Effector CD8-positive, alpha-beta T cell (primary cell): ENCODE measurements around the gene ZIC2.
"Not testable (repeated sequence)": the region's sequence is repeated elsewhere in the genome, so short reads cannot be mapped to it uniquely, and the experiment has no call there.

Experiments
- DNase-seq: peaks from one replicate; lab custom pipeline; 2025; lab: John Stamatoyannopoulos, UW
- total RNA-seq, 4 experiments: gene quantifications; one replicate each; lab custom pipeline; 2026; lab: John Stamatoyannopoulos, UW

The ZIC2 gene
- total RNA-seq: 0 to 0.54 (median 0.22) reads per million in 4 experiments

DNA sequence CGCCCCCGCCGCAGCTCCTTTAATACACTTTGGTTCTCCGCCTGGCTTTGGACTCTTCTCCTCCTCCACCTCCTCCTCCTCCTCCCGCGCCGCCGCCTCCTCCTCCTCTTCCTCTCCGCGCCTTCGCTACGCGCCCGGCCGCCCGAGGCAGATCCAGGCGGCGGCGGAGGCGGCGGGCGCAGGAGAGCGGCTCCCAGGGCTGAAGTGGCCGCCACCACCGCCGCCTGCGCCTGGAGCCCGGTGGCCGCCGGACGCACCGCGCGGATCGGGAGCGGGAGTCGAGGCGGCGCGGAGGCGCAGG, at the start of gene ZIC2:
Gene ZIC2, plus strand, starts transcription at position 50 of the 301 bp plus-strand sequence. CDS start 281 bp downstream, outside the sequence.
- no peak for DNase-seq

DNA sequence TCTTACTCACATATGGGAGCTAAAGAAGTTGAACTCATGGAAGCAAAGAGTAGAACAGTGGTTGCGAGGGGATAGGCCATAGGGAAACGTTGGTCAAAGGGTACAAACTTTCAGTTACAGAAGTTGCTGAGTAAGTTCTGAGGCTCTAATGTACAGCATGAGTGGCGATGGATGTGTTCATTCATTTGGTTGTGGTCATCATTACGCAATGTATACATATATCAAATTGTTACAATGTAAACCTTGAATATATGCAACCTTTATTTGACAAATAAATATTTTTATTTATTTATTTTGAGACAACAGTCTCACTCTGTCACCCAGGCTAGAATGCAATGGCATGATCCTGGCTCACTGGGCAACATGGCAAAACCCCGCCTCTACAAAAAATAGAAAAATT, 48.7 kb upstream of the ZIC2 start:
- no peak for DNase-seq

- DNase-seq: no peak
Measured at GRCh38 chr13:99935772-99936171, 45.8 kb upstream of the ZIC2 start.

DNA sequence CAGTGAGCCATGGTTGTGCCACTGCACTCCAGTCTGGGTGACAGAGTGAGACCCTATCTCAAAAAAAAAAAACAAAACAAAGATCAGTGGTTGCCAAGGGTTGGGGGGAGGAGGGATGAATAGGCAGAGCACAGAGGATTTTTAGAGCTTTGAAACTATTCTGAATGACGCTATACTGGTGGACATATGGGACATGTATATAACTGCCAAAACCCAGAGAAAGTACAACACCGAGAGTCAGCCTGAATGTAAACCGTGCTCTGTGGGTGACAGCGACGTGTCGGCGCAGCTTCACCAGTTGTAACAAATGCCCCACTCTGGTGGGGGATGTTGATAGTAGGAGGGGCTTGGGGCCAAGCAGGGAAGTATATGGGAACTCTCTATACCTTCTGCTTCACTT, 42.9 kb upstream of the ZIC2 start:
- DNase-seq: no peak

DNA sequence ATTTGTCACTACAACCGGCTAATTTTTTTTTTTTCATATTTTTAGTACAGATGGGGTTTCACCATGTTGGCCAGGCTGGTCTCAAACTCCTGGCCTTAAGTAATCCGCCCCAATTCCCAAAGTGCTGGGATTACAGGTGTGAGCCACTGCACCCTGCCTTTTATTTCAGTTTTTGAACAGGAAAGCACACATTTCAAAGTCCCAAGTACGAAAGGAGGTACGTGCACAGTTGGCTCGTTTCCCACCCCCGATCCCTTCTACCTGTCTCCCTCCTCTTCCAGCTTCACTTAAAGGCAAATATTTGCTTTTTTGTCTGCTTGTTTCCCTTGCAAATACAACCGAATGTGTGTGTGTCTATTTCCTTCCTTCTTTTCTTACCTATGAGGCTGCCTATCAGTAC, 40.5 kb upstream of the ZIC2 start:
- no peak for DNase-seq

GRCh38 chr13:99941911-99942310, 39.7 kb upstream of the ZIC2 start:
- no peak for DNase-seq

- DNase-seq: no peak
Measured at GRCh38 chr13:99944102-99944501, 37.5 kb upstream of the ZIC2 start.

DNA sequence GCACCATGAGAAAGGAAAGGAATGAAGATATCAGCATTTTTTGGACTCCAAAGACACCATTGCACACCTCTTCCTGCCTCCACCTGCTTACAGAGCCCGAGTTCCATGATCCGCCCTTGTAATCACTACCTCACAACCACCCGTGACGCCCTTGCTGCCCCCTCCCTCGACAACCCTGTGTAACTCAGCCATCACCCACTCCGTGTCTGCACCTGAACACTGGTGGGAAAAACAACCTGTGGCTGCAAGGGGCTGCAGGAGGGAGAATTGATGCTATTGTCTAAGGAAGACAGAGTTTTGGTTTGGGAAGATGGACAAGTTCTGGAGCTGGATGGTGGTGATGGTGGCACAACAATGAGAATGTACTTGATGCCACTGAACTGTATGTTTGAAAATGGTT, 37.0 kb upstream of the ZIC2 start:
- DNase-seq: no peak

GRCh38 chr13:99945515-99945914, 36.1 kb upstream of the ZIC2 start:
- DNase-seq: not testable (repeated sequence)

DNA sequence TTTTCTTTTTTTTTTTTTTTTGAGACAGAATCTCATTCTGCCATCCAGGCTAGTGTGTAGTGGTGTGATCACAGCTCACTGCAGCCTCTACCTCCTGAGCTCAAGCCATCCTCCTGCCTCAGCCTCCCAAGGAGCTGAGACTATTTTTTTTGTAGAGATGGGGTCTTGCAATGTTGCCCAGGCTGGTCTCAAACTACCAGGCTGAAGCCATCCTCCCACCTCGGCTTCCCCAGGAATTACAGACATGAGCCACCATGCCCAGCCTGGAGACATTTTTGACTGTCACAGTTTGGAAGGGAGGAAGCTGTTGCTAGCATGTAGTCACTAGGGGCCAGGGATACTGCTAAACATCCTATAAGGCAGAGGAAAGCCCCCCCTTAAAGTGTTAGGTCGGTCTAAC, 33.9 kb upstream of the ZIC2 start:
- DNase-seq: no peak

DNA sequence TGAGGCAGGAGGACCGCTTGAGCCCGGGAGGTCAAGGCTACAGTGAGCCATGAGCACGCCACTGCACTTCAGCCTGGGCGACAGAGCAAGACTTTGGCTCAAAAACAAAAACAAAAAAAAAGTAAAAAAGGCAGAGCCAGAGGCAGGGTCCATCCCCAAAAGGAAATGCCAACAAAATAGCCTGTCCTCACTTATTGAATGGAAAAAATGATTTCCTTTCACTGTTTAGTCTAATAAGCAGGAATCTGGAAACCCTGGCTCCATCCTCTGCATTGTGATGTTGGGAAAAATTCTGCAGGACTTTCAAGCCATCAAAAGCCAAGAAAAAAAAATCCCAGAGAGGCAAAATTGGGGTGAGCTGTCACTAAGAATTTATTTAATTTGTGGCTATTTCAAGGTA, 33.2 kb upstream of the ZIC2 start:
- no peak for DNase-seq

DNA sequence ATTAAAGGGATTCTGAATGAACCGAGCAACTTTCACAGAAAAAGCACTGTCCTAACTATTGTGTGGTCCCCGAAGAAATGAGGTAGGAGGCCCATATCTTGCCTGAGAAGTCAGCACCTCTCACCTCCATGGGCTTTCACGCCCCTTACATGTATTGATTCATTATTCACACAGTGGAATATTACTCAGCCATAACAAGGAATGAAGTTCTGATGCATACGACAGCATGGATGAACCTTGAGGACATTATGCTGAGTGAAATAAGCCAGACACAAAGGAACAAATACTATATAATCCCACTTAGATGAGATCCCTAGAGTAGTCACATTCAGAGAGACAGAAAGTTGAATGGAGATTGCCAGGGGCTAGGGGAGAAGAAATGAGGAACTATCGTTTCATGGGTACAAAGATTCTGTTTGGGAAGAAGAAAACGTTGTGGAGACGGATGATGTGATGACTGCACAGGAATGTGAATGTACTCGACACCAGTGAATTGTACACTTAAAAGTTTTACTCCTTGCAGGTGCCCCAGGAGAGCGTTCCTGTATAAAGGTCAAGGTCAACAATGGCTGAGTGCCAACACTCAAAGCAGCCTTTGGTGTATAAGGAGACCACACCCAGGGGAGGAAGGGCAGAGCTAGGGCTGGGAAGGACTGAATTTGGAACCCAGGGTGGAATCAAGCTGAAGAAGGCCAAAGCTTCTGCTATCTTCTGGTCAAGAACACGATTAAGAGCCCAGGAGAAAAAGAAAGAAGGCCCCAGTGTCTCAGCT, 32.5 kb upstream of the ZIC2 start:
- no peak for DNase-seq

DNA sequence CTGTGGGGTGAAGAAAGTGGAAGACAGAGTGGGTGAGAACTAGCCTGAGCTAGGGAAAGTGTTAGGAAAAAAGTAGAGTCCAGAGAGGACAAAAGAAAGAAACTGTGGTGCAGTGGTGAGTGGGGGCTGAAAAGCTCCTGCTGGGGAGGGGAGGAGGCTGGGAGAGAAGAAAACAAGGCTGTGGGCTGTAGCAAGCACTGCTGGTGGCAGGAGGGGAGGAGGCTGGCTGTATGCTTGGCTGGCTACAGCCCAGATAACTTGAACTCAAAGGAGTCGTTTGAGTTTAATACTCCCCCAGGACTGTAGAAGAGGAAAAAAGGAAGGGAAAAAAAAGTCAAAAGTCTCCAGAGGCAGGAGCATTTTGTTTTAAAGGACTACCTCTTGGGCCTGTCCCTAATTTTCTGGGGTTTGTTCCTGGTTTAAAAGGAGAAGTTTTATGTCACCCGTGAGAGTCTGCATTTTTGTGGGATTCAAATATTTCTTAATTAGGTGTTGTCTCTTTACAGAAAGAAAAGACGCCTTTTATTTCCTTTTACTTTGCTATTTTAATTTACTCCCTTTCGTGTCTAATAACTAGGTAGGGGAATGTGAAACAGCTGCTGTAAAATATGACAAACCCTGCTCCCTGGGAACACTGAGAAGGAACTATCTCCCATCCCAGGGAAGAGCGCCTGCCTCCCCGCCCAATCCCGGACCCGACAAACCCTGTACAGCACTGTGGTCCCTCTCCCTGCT, 31.7 kb upstream of the ZIC2 start:
- no peak for DNase-seq

DNA sequence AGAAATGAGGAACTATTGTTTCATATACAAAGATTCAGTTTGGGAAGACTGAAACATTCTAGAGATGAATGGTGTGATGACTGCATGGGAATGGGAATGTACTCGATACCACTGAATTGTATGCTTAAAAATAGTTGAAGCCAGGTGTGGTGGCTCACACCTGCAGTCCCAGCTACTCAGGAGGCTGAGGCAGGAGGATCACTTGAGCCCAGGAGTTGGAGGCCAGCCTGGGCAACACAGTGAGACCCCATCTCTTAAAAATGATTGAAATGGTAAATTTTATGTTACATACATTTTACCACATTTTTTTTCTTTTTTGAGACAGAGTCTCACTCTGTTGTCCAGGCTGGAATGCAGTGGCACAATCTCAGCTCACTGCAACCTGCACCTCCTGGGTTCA, 29.9 kb upstream of the ZIC2 start:
- DNase-seq: not testable (repeated sequence)

GRCh38 chr13:99953138-99953755, 28.3 kb upstream of the ZIC2 start:
- no peak for DNase-seq

- DNase-seq: no peak
Measured at GRCh38 chr13:99955107-99955746, 26.4 kb upstream of the ZIC2 start.

DNA sequence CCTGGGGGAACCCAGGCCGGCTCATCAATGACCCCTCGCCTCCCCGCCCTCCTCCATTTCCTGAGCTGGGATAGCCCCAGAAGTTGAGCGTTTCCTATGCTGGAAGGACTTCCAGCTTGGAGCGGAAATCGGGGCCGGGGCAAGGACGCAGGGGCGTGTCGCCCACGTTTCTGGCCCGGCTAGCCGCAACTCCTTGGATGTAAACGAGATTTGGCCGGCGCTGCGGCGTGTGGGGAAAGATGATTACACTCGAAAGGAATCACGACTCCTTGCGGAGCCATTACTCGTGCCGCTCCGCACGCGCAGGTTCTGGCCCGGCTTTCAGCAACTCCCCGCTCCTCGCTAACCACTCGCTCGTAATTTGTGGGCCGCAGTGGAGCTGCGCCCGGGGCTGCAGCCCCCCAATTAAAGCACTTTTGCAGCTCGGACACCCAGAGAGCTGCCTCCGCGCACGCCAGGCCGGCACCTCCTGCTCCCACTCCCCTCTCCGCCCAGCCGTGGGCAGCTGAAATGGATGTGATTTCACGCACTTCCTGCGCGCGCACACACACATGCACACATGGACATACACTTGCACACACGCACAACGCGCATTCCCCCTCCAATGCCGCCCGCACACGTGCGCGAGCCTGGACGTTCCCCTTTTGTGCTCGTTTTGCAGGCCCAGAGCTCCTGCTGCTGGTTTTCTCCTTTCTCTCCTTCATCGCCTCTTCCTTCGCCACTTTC, 25.7 kb upstream of the ZIC2 start:
- DNase-seq: no peak

- DNase-seq: no peak
Measured at GRCh38 chr13:99956473-99957349, 24.9 kb upstream of the ZIC2 start.

DNA sequence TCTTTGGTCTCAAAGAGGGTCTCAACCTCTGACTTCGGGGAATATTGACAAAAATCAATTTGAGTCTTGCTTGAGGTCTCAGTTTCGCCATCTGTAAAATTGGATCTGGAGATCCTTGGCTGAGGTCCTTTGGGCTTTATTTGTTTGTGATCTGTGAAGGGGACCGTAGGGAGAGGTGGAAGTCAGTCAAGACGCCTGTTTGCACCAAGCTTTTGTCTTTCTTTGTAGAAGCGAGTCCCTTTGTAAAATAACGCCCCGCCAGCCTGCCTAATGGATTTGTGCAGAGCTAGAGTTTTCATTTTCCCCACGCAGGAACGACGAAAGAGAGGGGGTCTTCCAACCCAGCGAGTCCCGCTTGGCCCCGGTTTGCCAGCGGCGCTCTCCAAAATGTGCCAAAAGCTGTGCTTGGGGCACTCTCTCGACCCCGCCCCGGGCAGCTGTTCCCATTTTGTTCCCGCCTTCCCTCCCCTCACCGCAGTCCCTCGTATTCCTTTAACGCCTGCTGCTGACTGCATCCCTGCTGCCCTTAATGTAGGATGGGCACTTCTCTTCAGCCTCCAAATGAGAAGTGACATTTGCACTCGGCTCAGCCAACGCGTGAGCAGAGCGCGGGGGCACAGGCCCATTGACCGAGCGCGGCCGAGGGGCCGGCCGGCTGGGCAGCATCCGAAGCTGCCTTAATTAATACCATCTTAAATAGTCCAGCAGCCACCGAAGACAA, 23.0 kb upstream of the ZIC2 start:
- DNase-seq: no peak

DNA sequence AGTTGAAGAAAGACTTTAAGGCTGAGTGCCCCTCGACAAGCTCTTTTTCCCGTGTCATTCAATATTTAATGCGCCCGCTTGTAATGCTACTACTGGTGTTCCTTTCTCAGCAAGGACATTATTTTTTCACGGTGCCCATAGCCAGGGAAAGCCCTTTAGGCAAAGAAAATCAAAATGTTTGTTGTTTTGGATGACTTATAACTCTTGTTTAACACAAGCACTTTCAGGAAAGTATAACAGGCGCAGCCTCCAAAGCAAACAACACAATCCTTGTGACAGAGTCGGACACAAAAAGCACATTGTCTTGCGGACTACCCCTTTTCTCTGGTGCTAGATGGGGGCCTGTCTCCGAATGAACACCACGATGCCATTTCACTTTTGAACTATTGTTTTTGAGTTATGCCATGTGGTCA, 22.5 kb upstream of the ZIC2 start:
- DNase-seq: no peak
